Loucy (cell line): Measurements from ENCODE around the gene S100A3.
A peak's percentile ranks its signal among the peaks of the same experiment; 100 is the strongest.
"Not testable (repeated sequence)": the region's sequence is repeated elsewhere in the genome, so short reads cannot be mapped to it uniquely, and the experiment has no call there.

Source experiments
- H2AFZ ChIP-seq: fragments of 200-600 bp; sonication (generic); 2 replicates; pipeline ENCODE4 v1.6.0; 2016; ENCODE audit warnings: antibody characterized with exemption, mild to moderate bottlenecking, low read length, moderate library complexity
- H3F3A ChIP-seq: fragments of 200-600 bp; 2 replicates; pipeline ENCODE4 v1.6.0; 2016; ENCODE audit warnings: antibody characterized with exemption, low read depth, mild to moderate bottlenecking
- H3K27me3 ChIP-seq: fragments of 200-600 bp; sonication (generic); 2 replicates; pipeline ENCODE4 v1.6.1; 2014; ENCODE audit warnings: low read length, mild to moderate bottlenecking; ENCODE audit not compliant: insufficient read depth, poor library complexity, severe bottlenecking
- H3K36me3 ChIP-seq: fragments of 200-600 bp; sonication (generic); 2 replicates; pipeline ENCODE4 v1.6.1; 2016; ENCODE audit warnings: low read length; ENCODE audit not compliant: insufficient read depth
- H3K4me1 ChIP-seq: fragments of 200-600 bp; sonication (generic); 2 replicates; pipeline ENCODE4 v1.5.1; 2014; ENCODE audit warnings: low read length, mild to moderate bottlenecking; ENCODE audit not compliant: insufficient read depth, poor library complexity, severe bottlenecking
- H3K4me2 ChIP-seq: fragments of 200-600 bp; sonication (generic); 2 replicates; pipeline ENCODE4 v1.6.0; 2014; ENCODE audit warnings: antibody characterized with exemption, low read length, low read depth, mild to moderate bottlenecking; ENCODE audit not compliant: poor library complexity, severe bottlenecking
- H3K4me3 ChIP-seq: fragments of 200-600 bp; sonication (generic); 2 replicates; pipeline ENCODE4 v1.5.1; 2014; ENCODE audit warnings: low read length, mild to moderate bottlenecking, mixed read lengths; ENCODE audit not compliant: poor library complexity, severe bottlenecking
- H3K79me2 ChIP-seq: fragments of 200-600 bp; sonication (generic); 2 replicates; pipeline ENCODE4 v1.6.1; 2014; ENCODE audit warnings: low read length; ENCODE audit not compliant: insufficient read depth
- H3K9ac ChIP-seq: fragments of 200-600 bp; sonication (generic); 2 replicates; pipeline ENCODE4 v1.6.0; 2014; ENCODE audit warnings: mild to moderate bottlenecking, low read depth, low read length, moderate library complexity; ENCODE audit not compliant: poor library complexity, severe bottlenecking
- H3K9me2 ChIP-seq: fragments of 200-600 bp; sonication (generic); replicated peaks from 2 replicates; pipeline ENCODE4 v1.6.1; 2016; ENCODE audit warnings: low read depth, low read length, mixed read lengths
- H3K9me3 ChIP-seq: fragments of 200-600 bp; sonication (generic); 2 replicates; pipeline ENCODE4 v1.6.1; 2014; ENCODE audit warnings: mild to moderate bottlenecking, antibody characterized with exemption, low read length, low read depth; ENCODE audit not compliant: insufficient read depth
- H4K20me1 ChIP-seq: fragments of 200-600 bp; sonication (generic); 2 replicates; pipeline ENCODE4 v1.6.0; 2014; ENCODE audit warnings: antibody characterized with exemption, low read length, mild to moderate bottlenecking; ENCODE audit not compliant: insufficient read depth, poor library complexity, severe bottlenecking
- CTCF ChIP-seq: fragments of 200-600 bp; sonication (generic); conservative IDR thresholded peaks from 2 replicates; pipeline ENCODE4 v1.5.1; 2014; ENCODE audit warnings: mild to moderate bottlenecking, antibody characterized with exemption, low read length
- EZH2phosphoT487 ChIP-seq: fragments of 200-600 bp; IDR thresholded peaks from 2 replicates; pipeline ENCODE4 v1.6.1; 2018; ENCODE audit warnings: antibody characterized with exemption, mild to moderate bottlenecking, moderate library complexity, borderline replicate concordance

The S100A3 gene

GRCh38 chr1:153592748-153593147 lies 43.7 kb upstream of the S100A3 start:
- H3K9me3 ChIP-seq = no peaks in the 10 kb centered on the region
- H3K9me2 ChIP-seq = no peaks in the 10 kb centered on the region
- no peak for TF ChIP-seq CTCF
- no peak for TF ChIP-seq EZH2phosphoT487
- H3K4me2 ChIP-seq = no peak overlapping the region
- no peak overlapping the region for H3K4me3 ChIP-seq
- H3K9ac ChIP-seq = no peak overlapping the region
- no peaks in the 10 kb centered on the region for H4K20me1 ChIP-seq
- H2AFZ ChIP-seq = peak overlapping the region; percentile 31; the same call in 1 of the 2 replicates
- no peaks in the 10 kb centered on the region for H3K4me1 ChIP-seq
- no peaks in the 10 kb centered on the region for H3K36me3 ChIP-seq
- H3K79me2 ChIP-seq = no peaks in the 10 kb centered on the region
- no peaks in the 10 kb centered on the region for H3K27me3 ChIP-seq
- H3F3A ChIP-seq = no peaks in the 10 kb centered on the region

GRCh38 chr1:153588482-153588881 lies 39.4 kb upstream of the S100A3 start:
- Histone ChIP-seq H3K4me3 (no peak overlapping the region), H4K20me1 (no peaks in the 10 kb centered on the region), H3F3A (no peaks in the 10 kb centered on the region), H3K79me2 (no peaks in the 10 kb centered on the region), H3K9me2 (no peaks in the 10 kb centered on the region), H2AFZ (no peak overlapping the region), H3K4me2 (no peak overlapping the region), H3K9ac (no peak overlapping the region), H3K36me3 (no peaks in the 10 kb centered on the region), H3K27me3 (no peaks in the 10 kb centered on the region), H3K9me3 (no peaks in the 10 kb centered on the region), H3K4me1 (no peaks in the 10 kb centered on the region)
- no peak for TF ChIP-seq CTCF

GRCh38 chr1:153588033-153588432 lies 39.0 kb upstream of the S100A3 start:
- H3K36me3 ChIP-seq, H3K27me3 ChIP-seq, H2AFZ ChIP-seq, H3K9me3 ChIP-seq, H4K20me1 ChIP-seq, H3K9ac ChIP-seq, H3K4me3 ChIP-seq, H3K4me1 ChIP-seq, H3K79me2 ChIP-seq, H3K9me2 ChIP-seq, H3F3A ChIP-seq, H3K4me2 ChIP-seq: not testable (repeated sequence)

- no peaks in the 10 kb centered on the region for H3K9me2 ChIP-seq
- no peaks in the 10 kb centered on the region for H3K27me3 ChIP-seq
- H3K36me3 ChIP-seq = no peaks in the 10 kb centered on the region
- no peak overlapping the region for H3K4me2 ChIP-seq
- H3K79me2 ChIP-seq = no peaks in the 10 kb centered on the region
- H4K20me1 ChIP-seq = no peaks in the 10 kb centered on the region
- no peaks in the 10 kb centered on the region for H3F3A ChIP-seq
- H3K4me3 ChIP-seq = no peak overlapping the region
- TF ChIP-seq EZH2phosphoT487 (no peak), CTCF (no peak)
- H3K9ac ChIP-seq = no peak overlapping the region
- H3K4me1 ChIP-seq = no peaks in the 10 kb centered on the region
- no peaks in the 10 kb centered on the region for H3K9me3 ChIP-seq
- H2AFZ ChIP-seq = peak overlapping the region; percentile 73; the same call in 1 of the 2 replicates
Observed at GRCh38 chr1:153587314-153587713, 38.3 kb upstream of the S100A3 start.
